ENCODE measurements around the gene LIMCH1.

GRCh38 chr4:41719417-41719816 is 181.5 kb downstream of the LIMCH1 start:
- TF ChIP-seq, protein P1, sequence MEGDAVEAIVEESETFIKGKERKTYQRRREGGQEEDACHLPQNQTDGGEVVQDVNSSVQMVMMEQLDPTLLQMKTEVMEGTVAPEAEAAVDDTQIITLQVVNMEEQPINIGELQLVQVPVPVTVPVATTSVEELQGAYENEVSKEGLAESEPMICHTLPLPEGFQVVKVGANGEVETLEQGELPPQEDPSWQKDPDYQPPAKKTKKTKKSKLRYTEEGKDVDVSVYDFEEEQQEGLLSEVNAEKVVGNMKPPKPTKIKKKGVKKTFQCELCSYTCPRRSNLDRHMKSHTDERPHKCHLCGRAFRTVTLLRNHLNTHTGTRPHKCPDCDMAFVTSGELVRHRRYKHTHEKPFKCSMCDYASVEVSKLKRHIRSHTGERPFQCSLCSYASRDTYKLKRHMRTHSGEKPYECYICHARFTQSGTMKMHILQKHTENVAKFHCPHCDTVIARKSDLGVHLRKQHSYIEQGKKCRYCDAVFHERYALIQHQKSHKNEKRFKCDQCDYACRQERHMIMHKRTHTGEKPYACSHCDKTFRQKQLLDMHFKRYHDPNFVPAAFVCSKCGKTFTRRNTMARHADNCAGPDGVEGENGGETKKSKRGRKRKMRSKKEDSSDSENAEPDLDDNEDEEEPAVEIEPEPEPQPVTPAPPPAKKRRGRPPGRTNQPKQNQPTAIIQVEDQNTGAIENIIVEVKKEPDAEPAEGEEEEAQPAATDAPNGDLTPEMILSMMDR (IDR thresholded peaks at IDR 0.05) = no peak
- no peak for TF ChIP-seq EP300 (IDR thresholded peaks at IDR 0.05)
- no peak for TF ChIP-seq POLR2A (IDR thresholded peaks at IDR 0.05)
